Measurements from ENCODE around the gene SNX25. TPM values are rescaled to one million over a fixed set of nuclear protein-coding genes. Genes with fewer than 3 reads are reported as not detected.

The SNX25 gene
- total and polyA plus RNA-seq, 10 of the 15 experiments (the other 5 are each of a cell fraction or from before 2014, with no cell fraction given), result 11.2 to 117 (median 62.8) TPM

DNA sequence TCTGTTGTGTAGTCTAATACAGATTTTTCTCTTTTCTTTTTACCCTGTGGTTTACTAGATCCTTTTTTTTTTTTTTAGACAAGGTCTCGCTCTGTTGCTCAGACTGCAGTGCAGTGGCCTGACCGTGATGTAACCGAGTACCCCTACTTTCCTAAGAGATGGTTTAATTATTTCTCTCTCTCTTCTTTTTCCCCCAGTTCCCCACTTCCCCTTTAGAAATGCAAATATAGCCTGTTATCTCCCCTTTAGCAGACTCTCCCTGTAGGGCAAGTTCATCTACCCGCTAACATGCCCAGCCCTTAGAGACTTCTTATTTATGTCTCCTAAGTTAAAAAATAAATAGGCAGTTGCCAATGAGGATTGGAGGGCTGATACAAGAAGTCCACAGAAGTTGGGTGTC, 4.5 kb downstream of the SNX25 start:
- CTCF ChIA-PET, result interaction anchor here (0.9 to 2.4 kb wide), 3 partner anchors 13 to 97 kb away, joined by 3 to 14 read pairs (median 7); no protein-coding TSS in a partner anchor
- POLR2A ChIA-PET, result interaction anchor here (2.4 kb wide), 1 partner anchor 93 kb away, joined by 17 read pairs; no protein-coding TSS in a partner anchor
- in situ Hi-C loops (cut with MboI), result no loop called here
- Histone ChIP-seq H3K4me2 (ENCODE audit: control insufficient read depth, insufficient read depth) (peak overlapping the region; percentile 94), H3K4me3 (peak overlapping the region; percentile 100), H3K9me3 (replicated peaks; ENCODE audit: control insufficient read depth, insufficient read depth, low read length) (no peaks in the 10 kb centered on the region), H3K79me2 (ENCODE audit: control insufficient read depth, insufficient read depth, low read length) (peaks cover 96% of the 10 kb centered on the region), H3K9ac (ENCODE audit: control insufficient read depth, insufficient read depth, low read length) (peak overlapping the region; percentile 69; the same call in 1 of the 2 replicates), H3K27ac (ENCODE audit: control insufficient read depth, insufficient read depth) (peak overlapping the region; percentile 84), H3K27me3 (replicated peaks in 1 of 2; ENCODE audit: control insufficient read depth in 2 of 2, insufficient read depth in 2 of 2, low read length in 1 of 2) (no peaks in the 10 kb centered on the region), H3K36me3 (ENCODE audit: control insufficient read depth in 2 of 2, insufficient read depth in 2 of 2, low read length in 1 of 2) (peaks cover 0 to 13% of the 10 kb centered on the region in 2 experiments; a peak in 1 of 4 replicates), H2AFZ (ENCODE audit: control insufficient read depth, low read depth, low read length) (no peak overlapping the region), H4K20me1 (ENCODE audit: control insufficient read depth, insufficient read depth) (0 out of 2 replicates have a peak, but pooled peaks cover 2% of the 10 kb centered on the region), H3K4me1 (ENCODE audit: control insufficient read depth, insufficient read depth, low read length) (peaks cover 21% of the 10 kb centered on the region)
- RAD21 ChIA-PET (ENCODE audit: unreplicated experiment), result interaction anchor here (1.0 to 2.2 kb wide), 3 partner anchors 95 to 183 kb away, joined by 7 to 11 read pairs (median 8); partner anchors contain the start of gene ANKRD37
- ATAC-seq (peak; percentile 52), FAIRE-seq (no peak), DNase-seq (ENCODE audit: low read depth, low spot score) (peak; percentile 80)
- SMC1A ChIA-PET (ENCODE audit: uncharacterized antibody, unreplicated experiment), result interaction anchor here (1.5 to 7.2 kb wide), 4 partner anchors 12 to 93 kb away, joined by 5 to 119 read pairs (median 13); no protein-coding TSS in a partner anchor
- intact Hi-C loops (cut with micrococcal nuclease; ENCODE audit: unreplicated experiment), result loop anchor here (2.0 to 5.0 kb wide), 2 partner anchors 91 to 183 kb away; partner anchors contain the start of genes ANKRD37 and LRP2BP
- 4% methylated on average over 4 of the region's 4 CpGs for WGBS (ENCODE audit: insufficient coverage, insufficient replicate concordance, low lambda C conversion rate, missing lambda C conversion rate)
- no TSS peak for BruUV-seq (replicated peaks)
- TF ChIP-seq RFX5 (IDR thresholded peaks at IDR 0.05; ENCODE audit: low read depth, low read length) (no peak), KAT2A (conservative IDR thresholded peaks at IDR 0.05; ENCODE audit: control insufficient read depth, low read depth, low read length) (no peak), SPI1 (IDR thresholded peaks at IDR 0.05; ENCODE audit: borderline replicate concordance, insufficient read depth, low read depth, low read length) (peak; percentile 91), EP300 (IDR thresholded peaks at IDR 0.05; ENCODE audit: borderline replicate concordance in 1 of 2, control insufficient read depth in 1 of 2, low read depth in 2 of 2, low read length in 2 of 2) (peak; percentile 60 to 63; a peak in 3 of 4 replicates), FOXK2 (IDR thresholded peaks at IDR 0.05) (no peak), CHD2 (IDR thresholded peaks at IDR 0.05; ENCODE audit: borderline replicate concordance, low read depth, low read length) (no peak), NR2C2 (IDR thresholded peaks at IDR 0.05; ENCODE audit: borderline replicate concordance, control insufficient read depth, insufficient read length, low read depth) (no peak), PRDM15 (CRISPR knock-in tag; IDR thresholded peaks at IDR 0.05) (no peak), EED (IDR thresholded peaks at IDR 0.05; ENCODE audit: low read depth) (peak; percentile 65), ZSCAN29 (IDR thresholded peaks at IDR 0.05) (0 out of 2 replicates have a peak, but pooled peaks have one; percentile 40), BRCA1 (IDR thresholded peaks at IDR 0.05; ENCODE audit: low read depth, low read length) (no peak), ZNF384 (IDR thresholded peaks at IDR 0.05; ENCODE audit: borderline replicate concordance, low read depth, low read length) (peak; percentile 91), PML (IDR thresholded peaks at IDR 0.05; ENCODE audit: low read length) (no peak), PBX3 (IDR thresholded peaks at IDR 0.05; ENCODE audit: insufficient replicate concordance, low read depth, low read length) (no peak), JUNB (IDR thresholded peaks at IDR 0.05) (no peak), BACH1 (IDR thresholded peaks at IDR 0.05; ENCODE audit: borderline replicate concordance) (no peak)
- TF ChIP-seq, protein P1, sequence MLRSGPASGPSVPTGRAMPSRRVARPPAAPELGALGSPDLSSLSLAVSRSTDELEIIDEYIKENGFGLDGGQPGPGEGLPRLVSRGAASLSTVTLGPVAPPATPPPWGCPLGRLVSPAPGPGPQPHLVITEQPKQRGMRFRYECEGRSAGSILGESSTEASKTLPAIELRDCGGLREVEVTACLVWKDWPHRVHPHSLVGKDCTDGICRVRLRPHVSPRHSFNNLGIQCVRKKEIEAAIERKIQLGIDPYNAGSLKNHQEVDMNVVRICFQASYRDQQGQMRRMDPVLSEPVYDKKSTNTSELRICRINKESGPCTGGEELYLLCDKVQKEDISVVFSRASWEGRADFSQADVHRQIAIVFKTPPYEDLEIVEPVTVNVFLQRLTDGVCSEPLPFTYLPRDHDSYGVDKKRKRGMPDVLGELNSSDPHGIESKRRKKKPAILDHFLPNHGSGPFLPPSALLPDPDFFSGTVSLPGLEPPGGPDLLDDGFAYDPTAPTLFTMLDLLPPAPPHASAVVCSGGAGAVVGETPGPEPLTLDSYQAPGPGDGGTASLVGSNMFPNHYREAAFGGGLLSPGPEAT (IDR thresholded peaks at IDR 0.05; ENCODE audit: low read depth), result peak; percentile 81
